HEK293T (cell line): ENCODE results near the gene GARNL3.

Experiments used
- FOXK2 ChIP-seq: fragments of 450-650 bp; IDR thresholded peaks from 2 replicates; pipeline ENCODE4 v1.6.1; 2016; ENCODE audit warnings: mild to moderate bottlenecking
- TF ChIP-seq, protein P1 (sequence below): fragments of 450-650 bp; IDR thresholded peaks from 2 replicates; pipeline ENCODE4 v1.6.1; 2016

DNA sequence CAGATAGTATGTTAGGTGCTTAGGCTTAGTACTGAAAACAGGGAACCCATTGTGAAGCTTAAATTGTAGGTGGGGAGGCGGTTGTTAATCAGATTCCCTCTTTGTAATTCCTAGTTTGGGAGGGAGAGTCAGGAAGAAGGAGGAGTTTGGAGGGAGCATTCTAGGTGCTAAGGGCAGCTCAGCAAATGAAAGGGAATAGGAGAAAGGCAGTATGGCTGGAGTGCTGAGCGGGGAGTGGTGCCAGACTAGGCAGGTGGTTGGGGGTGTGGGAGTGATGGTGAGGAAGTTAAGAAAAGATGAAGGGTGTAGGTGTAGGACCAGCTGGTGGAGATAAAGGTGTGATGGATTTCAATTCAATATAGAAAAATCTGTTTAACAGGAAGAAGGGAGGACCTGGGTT, 11.1 kb upstream of the GARNL3 start:
- TF ChIP-seq, protein P1, sequence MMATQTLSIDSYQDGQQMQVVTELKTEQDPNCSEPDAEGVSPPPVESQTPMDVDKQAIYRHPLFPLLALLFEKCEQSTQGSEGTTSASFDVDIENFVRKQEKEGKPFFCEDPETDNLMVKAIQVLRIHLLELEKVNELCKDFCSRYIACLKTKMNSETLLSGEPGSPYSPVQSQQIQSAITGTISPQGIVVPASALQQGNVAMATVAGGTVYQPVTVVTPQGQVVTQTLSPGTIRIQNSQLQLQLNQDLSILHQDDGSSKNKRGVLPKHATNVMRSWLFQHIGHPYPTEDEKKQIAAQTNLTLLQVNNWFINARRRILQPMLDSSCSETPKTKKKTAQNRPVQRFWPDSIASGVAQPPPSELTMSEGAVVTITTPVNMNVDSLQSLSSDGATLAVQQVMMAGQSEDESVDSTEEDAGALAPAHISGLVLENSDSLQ, result no peak
- TF ChIP-seq FOXK2, result no peak
